Stimulated activated naive B cell treated with anti-CD40 and anti-IgM and Interleukin-4, amounts not matched to agents 10 μg/mL and 1 μg/mL and 100 μg/mL, for 72 hours (primary cell): ENCODE data around the gene CYB5R3.

Source experiments
- ATAC-seq, 2 donors: fragments of 150-1000 bp; cut with Tn5 transposase; replicated peaks; 2 replicates each; pipeline ENCODE4 v1.10.0; 2021; ENCODE audit warnings: moderate library complexity in 1 of 2
- DNase-seq: peaks from one replicate; pipeline ENCODE4 v3.0.0; 2021
- H3K27ac Mint-ChIP-seq: one replicate; pipeline ENCODE4 v1.8.0; 2022; ENCODE audit warnings: mild to moderate bottlenecking, mixed read lengths
- H3K27me3 Mint-ChIP-seq, 2 donors: one replicate each; pipeline ENCODE4 v1.8.0; 2022; ENCODE audit warnings: mixed read lengths in 2 of 2
- H3K36me3 Mint-ChIP-seq, 2 donors: one replicate each; pipeline ENCODE4 v1.8.0; 2022; ENCODE audit warnings: mixed read lengths in 2 of 2, mild to moderate bottlenecking in 1 of 2
- H3K4me1 Mint-ChIP-seq, 2 donors: one replicate each; pipeline ENCODE4 v1.8.0; 2022; ENCODE audit warnings: mixed read lengths in 2 of 2, mild to moderate bottlenecking in 1 of 2
- H3K4me3 Mint-ChIP-seq, 2 donors: one replicate each; pipeline ENCODE4 v1.8.0; 2022; ENCODE audit warnings: mild to moderate bottlenecking in 2 of 2, mixed read lengths in 2 of 2, moderate library complexity in 1 of 2
- H3K9me3 Mint-ChIP-seq, 2 donors: one replicate each; pipeline ENCODE4 v1.8.0; 2022; ENCODE audit warnings: mixed read lengths in 2 of 2, mild to moderate bottlenecking in 1 of 2

CYB5R3 gene

DNA sequence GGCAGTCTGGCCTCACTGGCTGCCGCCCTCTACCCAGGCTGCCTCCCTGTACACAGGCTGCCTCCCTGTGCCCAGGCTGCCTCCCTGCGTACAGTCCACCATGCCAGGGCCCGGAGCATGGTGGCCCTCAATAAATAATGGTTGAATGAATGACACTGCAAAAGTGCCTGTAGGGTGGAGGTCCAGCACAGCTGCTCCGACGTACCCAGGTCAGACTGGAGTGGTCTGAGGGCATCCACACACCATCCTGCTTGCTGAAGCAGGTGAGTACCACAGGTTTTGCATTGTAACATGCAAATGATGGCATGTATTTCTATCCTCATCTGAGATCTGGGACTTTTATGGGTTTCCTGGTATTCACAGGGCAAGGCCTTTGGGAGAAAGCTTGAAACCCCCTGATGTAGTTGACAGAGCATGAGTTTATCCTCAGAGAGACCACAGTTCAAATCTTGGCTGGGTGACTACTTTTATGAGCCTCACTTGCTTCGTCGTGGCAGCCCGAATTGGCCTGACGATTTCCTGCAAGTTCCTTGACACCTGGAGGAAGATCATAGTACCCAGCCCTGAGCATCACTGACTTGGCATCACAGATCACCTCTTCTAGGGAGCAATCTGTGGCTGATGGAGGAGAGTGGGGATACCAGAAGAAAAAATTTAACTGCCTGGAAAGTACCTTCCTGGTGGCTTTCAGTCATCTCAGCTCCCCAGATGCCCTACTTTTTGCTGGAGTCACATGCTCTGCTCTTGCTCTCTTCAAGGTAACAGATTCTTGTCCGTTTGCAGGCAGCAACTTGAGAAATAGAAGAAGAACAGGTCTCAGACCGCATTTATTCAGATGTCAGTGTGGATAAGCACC lies 16.0 kb upstream of the CYB5R3 start:
- H3K36me3 Mint-ChIP-seq, result no peaks in the 10 kb centered on the region
- no peaks in the 10 kb centered on the region for H3K27me3 Mint-ChIP-seq
- peak; percentile 47 for DNase-seq
- H3K27ac Mint-ChIP-seq, result peak overlapping the region; percentile 95
- peak overlapping the region; percentile 14 to 29 for H3K4me3 Mint-ChIP-seq
- no peaks in the 10 kb centered on the region for H3K9me3 Mint-ChIP-seq
- peaks cover 22 to 43% of the 10 kb centered on the region in 2 donors for H3K4me1 Mint-ChIP-seq
- ATAC-seq, result peak; percentile 69

DNA sequence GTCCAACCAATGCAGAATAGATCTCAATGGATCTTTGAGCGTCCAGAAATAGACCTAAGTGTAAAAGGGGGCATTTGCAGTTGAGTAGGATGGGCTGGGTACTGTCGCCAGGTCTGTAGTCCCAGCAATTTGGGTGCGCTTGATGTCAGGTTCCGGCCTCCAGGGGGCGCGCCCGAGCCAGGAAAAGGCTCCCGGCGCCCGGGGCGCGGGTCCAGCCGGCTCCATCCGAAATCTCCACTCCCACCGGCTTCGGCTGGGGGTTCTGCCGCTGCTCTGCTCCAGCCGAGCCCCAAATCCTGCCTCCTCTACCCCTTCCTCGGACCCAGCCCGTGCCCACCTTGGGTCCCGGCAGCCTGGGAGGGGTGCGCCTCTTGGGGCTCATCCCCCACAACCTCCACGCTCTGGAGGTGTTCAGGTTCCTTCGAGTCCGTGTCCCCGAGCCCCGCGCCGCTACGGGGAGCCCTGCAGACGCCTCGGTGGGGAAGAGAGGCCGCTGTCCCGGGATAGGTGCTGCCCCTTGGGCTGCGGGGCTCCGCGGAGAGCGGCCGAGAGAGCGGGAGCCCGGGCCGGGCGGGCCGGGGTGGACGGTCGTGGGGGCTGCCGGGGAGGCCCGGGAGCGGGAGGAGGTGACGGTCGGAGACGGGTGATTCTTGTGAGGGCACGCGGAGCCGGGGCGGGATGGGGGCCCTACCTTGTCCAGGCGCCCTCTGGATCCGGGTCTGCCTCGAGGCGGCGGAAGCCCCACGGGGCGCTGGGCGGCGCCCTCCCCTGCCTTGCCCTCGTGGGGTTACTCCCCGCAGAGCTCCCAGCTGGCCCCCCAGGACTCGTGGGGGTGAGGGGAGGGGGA lies 13.0 kb upstream of the CYB5R3 start:
- Mint-ChIP-seq H3K27ac (peak overlapping the region; percentile 81), H3K4me3 (peak overlapping the region; percentile 81 to 93), H3K4me1 (peaks cover 26 to 40% of the 10 kb centered on the region in 2 donors), H3K9me3 (no peaks in the 10 kb centered on the region), H3K27me3 (no peaks in the 10 kb centered on the region), H3K36me3 (no peaks in the 10 kb centered on the region)
- ATAC-seq, result peak; percentile 55 to 64
- peak; percentile 68 for DNase-seq

DNA sequence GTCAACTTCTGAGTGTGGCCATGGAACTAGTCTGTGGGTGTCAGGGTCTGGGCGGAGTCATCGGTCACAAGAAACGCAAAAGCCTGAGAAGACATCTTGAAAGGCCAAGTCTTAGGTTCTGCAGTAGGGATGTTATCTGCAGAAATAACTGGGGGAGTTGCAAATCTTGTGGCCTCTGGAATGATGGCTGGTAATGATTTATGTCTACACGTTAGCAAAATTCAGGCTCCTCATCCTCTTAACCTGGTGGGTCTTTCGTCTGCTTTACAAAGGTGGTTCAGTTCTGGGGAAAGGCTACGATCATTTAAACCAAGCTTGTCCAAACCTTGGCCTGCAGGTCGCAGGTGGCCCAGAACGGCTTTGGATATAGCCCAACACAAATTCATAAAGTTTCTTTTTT lies 7.4 kb upstream of the CYB5R3 start:
- no peak overlapping the region for H3K4me3 Mint-ChIP-seq
- DNase-seq (no peak), ATAC-seq (no peak)
- H3K27ac Mint-ChIP-seq, result no peak overlapping the region
- no peaks in the 10 kb centered on the region for H3K9me3 Mint-ChIP-seq
- peaks cover 25 to 45% of the 10 kb centered on the region in 2 donors for H3K4me1 Mint-ChIP-seq
- no peaks in the 10 kb centered on the region for H3K27me3 Mint-ChIP-seq
- no peaks in the 10 kb centered on the region for H3K36me3 Mint-ChIP-seq

DNA sequence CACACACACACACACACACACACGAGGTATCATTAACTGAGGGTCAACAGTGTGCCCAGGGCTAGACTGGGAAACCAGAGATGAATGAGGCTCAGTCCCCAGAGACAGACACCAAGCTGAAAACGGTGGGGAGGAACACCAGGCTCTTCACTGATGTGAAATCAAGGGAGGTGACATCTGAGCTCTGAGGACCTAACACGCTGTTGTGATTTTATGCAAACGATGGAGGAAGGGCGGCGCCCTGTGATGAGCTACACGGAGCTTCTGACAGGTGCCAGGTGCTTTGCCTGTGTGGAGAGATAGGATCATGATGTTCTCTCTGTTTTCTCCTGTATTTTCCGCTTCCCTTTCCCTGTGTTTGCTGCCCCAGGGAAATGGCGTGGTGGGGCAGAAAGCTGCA lies 6.5 kb upstream of the CYB5R3 start:
- peak; percentile 57 for DNase-seq
- H3K36me3 Mint-ChIP-seq, result no peaks in the 10 kb centered on the region
- peak overlapping the region; percentile 20 to 50 for H3K4me3 Mint-ChIP-seq
- no peaks in the 10 kb centered on the region for H3K27me3 Mint-ChIP-seq
- peaks cover 25 to 49% of the 10 kb centered on the region in 2 donors for H3K4me1 Mint-ChIP-seq
- peak overlapping the region; percentile 59 for H3K27ac Mint-ChIP-seq
- peak; percentile 91 to 93 for ATAC-seq
- no peaks in the 10 kb centered on the region for H3K9me3 Mint-ChIP-seq

DNA sequence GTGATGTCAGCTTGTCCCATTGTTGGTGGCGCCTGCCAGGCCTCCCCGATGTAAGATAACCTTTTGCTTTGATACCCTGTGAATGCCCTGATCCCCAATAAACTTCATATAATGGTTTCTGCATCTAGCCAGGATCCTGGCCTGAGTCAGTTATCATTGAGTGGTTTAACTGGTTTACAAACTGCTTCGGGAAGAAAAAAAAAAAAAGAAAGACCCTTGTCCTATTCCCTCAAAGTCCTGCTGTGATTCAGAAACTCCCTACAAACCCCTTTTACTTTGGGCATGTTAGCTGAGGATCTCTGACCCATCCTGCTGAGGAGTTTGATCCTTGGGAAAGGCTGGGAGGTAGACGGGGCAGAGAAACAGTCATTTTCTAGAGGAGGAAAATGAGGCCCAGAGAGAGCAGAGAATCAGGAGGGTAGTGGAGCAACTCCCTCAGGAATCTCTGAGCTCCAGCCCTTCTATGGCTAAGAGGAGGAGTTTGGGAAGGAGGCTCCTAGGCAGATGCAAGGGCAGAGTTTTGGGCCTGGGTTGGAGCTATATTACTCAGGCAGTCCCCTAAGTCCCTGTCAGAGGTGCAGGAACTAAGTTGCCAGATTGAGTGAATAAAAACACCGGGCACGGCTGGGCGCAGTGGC lies 5.4 kb upstream of the CYB5R3 start:
- ATAC-seq, result no peak
- Mint-ChIP-seq H3K27me3 (no peaks in the 10 kb centered on the region), H3K36me3 (no peaks in the 10 kb centered on the region), H3K9me3 (no peaks in the 10 kb centered on the region), H3K27ac (peak overlapping the region; percentile 37), H3K4me1 (peaks cover 22 to 50% of the 10 kb centered on the region in 2 donors), H3K4me3 (no peak overlapping the region)
- no peak for DNase-seq

DNA sequence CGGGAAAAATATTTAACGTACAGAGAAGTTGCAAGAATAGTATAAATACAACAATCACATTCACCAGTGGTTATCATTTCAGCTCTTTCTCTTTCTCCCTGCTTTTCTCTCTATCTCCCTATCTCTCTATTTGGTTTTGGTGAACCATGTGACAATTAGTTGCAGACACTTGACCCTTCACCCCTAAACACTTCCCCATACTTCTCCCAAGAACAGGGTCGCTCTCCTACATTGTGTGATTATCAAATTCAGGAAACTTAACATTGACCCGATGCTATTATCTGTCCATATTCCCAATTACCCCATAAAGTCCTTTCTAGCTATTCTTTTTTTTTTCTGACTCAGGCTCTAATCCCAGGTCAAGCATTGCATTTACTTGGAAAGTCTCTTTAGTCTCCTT lies 4.8 kb upstream of the CYB5R3 start:
- DNase-seq, result no peak
- Mint-ChIP-seq H3K4me3 (no peak overlapping the region), H3K9me3 (no peaks in the 10 kb centered on the region)

DNA sequence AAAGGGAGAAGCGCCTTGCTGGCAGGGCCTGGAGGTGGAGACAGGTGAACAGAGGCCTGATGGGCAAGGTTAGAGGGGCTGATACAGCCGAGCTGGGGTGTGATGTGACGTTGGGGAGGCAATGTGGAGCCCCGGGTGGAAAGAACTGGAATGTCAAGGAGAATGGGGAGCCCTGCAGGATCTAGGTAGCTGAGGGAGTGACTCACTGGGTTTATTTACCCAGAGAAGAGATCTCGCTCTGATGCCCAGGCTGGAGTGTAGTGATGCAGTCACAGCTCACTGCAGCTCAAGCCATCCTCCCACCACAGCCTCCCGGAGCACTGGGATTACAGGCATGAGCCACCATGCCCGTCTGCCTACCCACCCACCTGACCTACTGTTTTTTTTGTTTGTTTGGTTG lies 1.9 kb upstream of the CYB5R3 start:
- peak overlapping the region in 1 of 2 donors; percentile 4 for H3K4me3 Mint-ChIP-seq
- peaks cover 26 to 62% of the 10 kb centered on the region in 2 donors for H3K4me1 Mint-ChIP-seq
- no peak overlapping the region for H3K27ac Mint-ChIP-seq

More for the DNA sequence above, 4.8 kb upstream of the CYB5R3 start:
- Mint-ChIP-seq H3K4me1 (peaks cover 22 to 50% of the 10 kb centered on the region in 2 donors), H3K36me3 (no peaks in the 10 kb centered on the region), H3K27ac (no peak overlapping the region), H3K27me3 (no peaks in the 10 kb centered on the region)
- no peak for ATAC-seq

DNA sequence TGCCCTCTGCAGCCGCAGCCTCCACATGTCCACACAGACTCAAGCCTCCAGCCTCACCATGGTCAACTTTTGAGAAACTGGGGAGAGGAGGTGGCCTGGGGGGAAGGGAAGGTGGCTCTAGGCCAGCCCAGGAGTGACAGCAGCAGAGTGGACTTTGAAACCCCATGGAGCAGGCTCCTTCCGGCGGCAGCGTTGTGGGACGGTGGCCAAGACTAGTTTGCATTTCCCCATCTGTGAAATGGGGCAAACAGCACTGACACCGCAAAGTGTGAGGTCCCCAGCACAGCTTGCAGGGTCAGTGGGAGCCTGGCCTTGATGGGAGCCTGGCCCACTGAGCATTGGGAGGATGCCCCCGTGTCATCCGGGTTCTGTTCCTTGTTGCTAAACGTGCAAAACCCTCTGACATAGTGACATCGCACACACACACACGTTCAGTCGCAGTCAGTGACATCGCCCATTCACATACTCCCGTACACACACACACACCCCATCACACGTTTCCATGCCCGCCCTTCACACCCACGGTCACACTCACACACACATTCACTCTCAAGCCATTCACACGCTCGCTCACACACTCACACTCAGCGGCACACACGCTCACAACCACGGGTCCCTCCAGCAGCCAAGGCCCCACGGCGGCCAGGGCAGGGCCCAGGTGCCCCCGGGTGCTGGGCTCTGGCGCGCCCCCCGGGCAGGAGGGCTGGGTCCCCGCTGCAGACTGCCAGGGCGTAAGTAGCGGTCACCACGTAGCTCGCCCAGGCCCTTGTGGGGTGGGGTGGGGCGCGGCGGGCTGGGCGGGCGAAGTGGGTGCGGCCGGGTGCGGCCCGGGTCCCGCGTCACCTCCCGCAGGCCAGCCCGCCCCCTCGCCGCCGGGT lies 585 bp downstream of the CYB5R3 start:
- Mint-ChIP-seq H3K4me1 (peaks cover 34 to 61% of the 10 kb centered on the region in 2 donors), H3K27me3 (no peaks in the 10 kb centered on the region), H3K36me3 (peaks cover 8 to 11% of the 10 kb centered on the region in 2 donors), H3K4me3 (peak overlapping the region; percentile 92 to 97), H3K9me3 (no peaks in the 10 kb centered on the region), H3K27ac (peak overlapping the region; percentile 85)
- DNase-seq (no peak), ATAC-seq (peak; percentile 64 to 65)

More for the DNA sequence above, 1.9 kb upstream of the CYB5R3 start:
- H3K9me3 Mint-ChIP-seq, result no peaks in the 10 kb centered on the region
- no peaks in the 10 kb centered on the region for H3K27me3 Mint-ChIP-seq
- DNase-seq (no peak), ATAC-seq (no peak)
- peaks cover 0 to 3% of the 10 kb centered on the region in 2 donors for H3K36me3 Mint-ChIP-seq

DNA sequence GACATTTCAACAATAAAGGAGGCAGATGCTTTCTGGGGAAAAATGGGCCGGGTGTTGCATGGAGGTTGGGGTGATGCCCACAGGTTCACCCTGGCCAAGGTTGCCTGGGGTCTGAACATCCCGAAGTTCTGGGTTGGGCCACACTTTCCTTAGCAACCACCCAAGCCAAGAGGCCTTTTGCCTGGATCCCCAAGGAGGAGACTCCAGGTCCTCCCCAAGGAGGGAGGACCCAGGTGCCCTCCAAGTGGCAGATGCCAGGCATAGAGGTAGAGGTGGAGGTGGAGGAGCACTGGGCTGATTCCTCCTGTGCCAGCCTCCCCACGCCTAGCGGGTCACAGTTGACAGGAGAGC lies 1.2 kb downstream of the CYB5R3 start:
- DNase-seq, result no peak
- H3K27me3 Mint-ChIP-seq, result no peaks in the 10 kb centered on the region

DNA sequence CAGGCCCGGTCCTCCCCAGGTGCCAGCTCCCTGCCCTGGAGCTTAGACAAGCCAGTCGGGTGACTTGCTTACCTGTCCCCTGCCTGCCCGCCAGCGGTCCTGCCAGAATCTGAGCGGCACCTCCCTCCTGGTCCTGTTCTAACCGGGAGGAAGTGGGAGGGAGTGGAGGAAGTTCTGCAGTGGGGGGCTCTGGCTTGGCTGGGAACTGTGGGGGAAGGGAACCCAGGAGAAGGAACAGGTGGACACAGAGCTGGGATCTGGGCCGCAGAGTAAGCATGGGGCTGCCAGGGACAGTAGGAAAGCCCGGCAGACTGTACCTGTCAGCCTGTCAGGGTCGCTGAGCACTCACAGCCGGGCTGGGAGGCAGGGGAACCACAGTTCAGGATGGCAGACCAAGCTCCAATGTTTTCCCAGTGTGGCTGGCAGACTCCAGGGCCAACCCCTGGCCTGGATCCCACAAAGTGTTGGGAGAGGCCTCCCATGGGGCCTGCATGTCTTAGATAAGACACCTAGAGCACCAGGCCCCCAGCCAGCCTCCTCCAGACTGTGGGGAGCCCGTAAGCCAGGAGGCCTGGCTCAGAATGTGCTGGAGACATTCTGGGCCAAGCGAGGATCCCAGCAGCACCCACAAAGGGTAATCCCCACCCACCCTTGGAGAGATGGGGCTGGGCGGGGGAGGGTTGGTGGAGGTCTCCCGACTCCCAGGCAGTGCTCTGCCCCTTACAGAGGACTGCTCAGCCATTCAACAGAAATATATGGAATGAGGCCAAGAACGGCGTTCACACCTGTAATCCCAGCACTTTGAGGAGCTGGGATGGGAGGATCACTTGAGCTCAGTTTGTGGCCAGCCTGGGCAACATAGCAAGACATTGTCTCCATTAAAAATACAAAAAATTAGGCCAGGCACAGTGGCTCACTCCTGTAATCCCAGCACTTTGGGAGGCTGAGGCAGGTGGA lies 2.3 kb downstream of the CYB5R3 start:
- Mint-ChIP-seq H3K9me3 (no peaks in the 10 kb centered on the region), H3K27me3 (no peaks in the 10 kb centered on the region), H3K27ac (no peak overlapping the region), H3K4me1 (peaks cover 42 to 66% of the 10 kb centered on the region in 2 donors), H3K4me3 (peak overlapping the region; percentile 28 to 41), H3K36me3 (peaks cover 8 to 11% of the 10 kb centered on the region in 2 donors)
- no peak for ATAC-seq
- no peak for DNase-seq

More for the DNA sequence above, 1.2 kb downstream of the CYB5R3 start:
- no peak for ATAC-seq
- Mint-ChIP-seq H3K4me1 (peaks cover 38 to 59% of the 10 kb centered on the region in 2 donors), H3K36me3 (peaks cover 8 to 11% of the 10 kb centered on the region in 2 donors), H3K27ac (peak overlapping the region; percentile 85), H3K4me3 (peak overlapping the region; percentile 92 to 97), H3K9me3 (no peaks in the 10 kb centered on the region)

DNA sequence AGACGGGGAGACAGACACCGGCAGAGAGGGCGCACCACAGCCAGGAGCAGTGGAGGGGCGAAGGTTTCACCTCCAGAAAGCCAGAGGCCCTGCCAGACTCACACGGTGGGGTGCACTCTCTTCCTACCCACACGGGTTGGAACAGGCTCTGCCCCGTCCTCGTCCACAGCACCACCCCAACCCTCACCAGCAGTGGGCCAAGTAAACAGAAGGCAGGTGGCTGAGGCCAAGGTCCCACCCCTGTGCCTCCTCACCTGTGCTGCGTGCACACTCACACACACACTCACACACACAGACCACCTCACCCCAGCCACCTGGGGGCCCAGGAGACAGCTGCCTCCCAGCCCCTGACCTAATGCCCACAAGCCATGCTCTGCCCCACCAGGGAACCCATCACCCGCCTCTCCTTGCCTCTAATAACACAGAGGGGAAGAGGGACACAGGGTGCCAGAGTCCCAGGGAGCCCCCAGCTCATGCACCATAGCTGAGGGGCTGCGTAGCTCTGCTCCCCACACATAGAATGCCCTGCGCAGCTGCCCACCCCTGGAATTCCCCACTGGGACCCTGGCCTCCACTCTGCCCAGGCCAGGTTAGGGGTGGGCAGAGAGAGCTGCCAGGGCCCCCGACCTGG lies 3.1 kb downstream of the CYB5R3 start:
- no peak for DNase-seq
- Mint-ChIP-seq H3K4me1 (peaks cover 42 to 69% of the 10 kb centered on the region in 2 donors), H3K27me3 (no peaks in the 10 kb centered on the region), H3K27ac (peak overlapping the region; percentile 82), H3K9me3 (no peaks in the 10 kb centered on the region), H3K4me3 (peak overlapping the region; percentile 51 to 57), H3K36me3 (peaks cover 8 to 11% of the 10 kb centered on the region in 2 donors)
- ATAC-seq, result no peak

DNA sequence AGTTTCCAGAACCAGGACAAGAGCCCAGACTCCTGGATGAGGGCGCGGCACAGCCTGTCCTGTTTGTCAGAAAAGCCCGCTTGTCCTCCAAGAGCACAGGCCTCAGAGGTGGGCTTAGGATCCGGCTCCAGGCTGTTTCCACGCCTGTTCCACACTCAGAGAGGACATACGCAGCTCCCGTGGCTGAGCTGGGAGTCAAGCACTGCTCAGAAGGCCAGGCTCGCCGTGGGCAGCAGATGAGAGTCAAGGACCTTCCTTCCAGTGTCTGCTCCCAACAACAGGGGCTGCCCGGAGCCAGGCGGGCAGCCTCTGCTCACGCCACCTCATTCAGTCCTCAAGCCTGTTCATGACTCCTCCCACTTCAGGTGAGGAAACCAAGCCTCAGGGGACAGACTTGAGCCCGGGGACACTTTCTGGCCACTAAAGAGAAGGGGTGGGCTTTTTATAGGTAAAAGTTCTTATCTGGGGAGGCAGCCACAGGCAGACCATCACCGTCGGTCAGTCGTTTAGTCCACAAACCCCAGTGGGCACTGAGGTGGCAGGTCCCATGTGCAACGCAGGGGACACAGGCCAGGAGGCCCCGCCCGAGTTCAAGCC lies 3.8 kb downstream of the CYB5R3 start:
- peak overlapping the region; percentile 77 for H3K27ac Mint-ChIP-seq
- no peaks in the 10 kb centered on the region for H3K9me3 Mint-ChIP-seq
- H3K4me1 Mint-ChIP-seq, result peaks cover 45 to 71% of the 10 kb centered on the region in 2 donors
- ATAC-seq, result no peak
- no peak for DNase-seq
- peak overlapping the region; percentile 13 to 51 for H3K4me3 Mint-ChIP-seq
- peaks cover 8 to 15% of the 10 kb centered on the region in 2 donors for H3K36me3 Mint-ChIP-seq
- no peaks in the 10 kb centered on the region for H3K27me3 Mint-ChIP-seq
